ENCODE measurements around the gene BORCS5. TPM values are rescaled to one million over a fixed set of nuclear protein-coding genes. Genes with fewer than 3 reads are reported as not detected.
A peak's percentile ranks its signal among the peaks of the same experiment; 100 is the strongest.

BORCS5 gene
- total RNA-seq, 1 experiment from 2014 or later: 25.7 TPM

GRCh38 chr12:12441843-12442461, 85.1 kb downstream of the BORCS5 start:
- POLR2A ChIA-PET: interaction anchor here (0.6 to 0.9 kb wide), 2 partner anchors 15 to 38 kb away, joined by 3 read pairs; no protein-coding TSS in a partner anchor
- no peaks in the 10 kb centered on the region for H3K27me3 Mint-ChIP-seq (ENCODE audit: insufficient read depth, unreplicated experiment)
- no peak for TF ChIP-seq CTCF (IDR thresholded peaks at IDR 0.05; ENCODE audit: insufficient read depth in 1 of 2, low read depth in 1 of 2, low read length in 1 of 2, severe bottlenecking in 1 of 2, unreplicated experiment in 1 of 2)
- no peaks in the 10 kb centered on the region for H3K36me3 ChIP-seq (ENCODE audit: control insufficient read depth, insufficient read depth, low read length)
- no peak overlapping the region for H3K4me3 Mint-ChIP-seq (ENCODE audit: unreplicated experiment)
- CTCF ChIA-PET: no interaction called here
- DNase-seq: no peak
- BruUV-seq (replicated peaks): no TSS peak
- H3K36me3 Mint-ChIP-seq (ENCODE audit: insufficient read depth, unreplicated experiment): peaks cover 8% of the 10 kb centered on the region
- intact Hi-C loops (cut with micrococcal nuclease; ENCODE audit: unreplicated experiment): no loop called here
- peak overlapping the region; percentile 19 for H3K27ac Mint-ChIP-seq (ENCODE audit: unreplicated experiment)
- peaks cover 18% of the 10 kb centered on the region for H3K4me1 ChIP-seq
- H3K4me3 ChIP-seq (ENCODE audit: low read depth, low read length): no peak overlapping the region
- no peaks in the 10 kb centered on the region for H3K9me3 Mint-ChIP-seq (ENCODE audit: unreplicated experiment)
- peaks cover 33% of the 10 kb centered on the region for H3K4me1 Mint-ChIP-seq (ENCODE audit: low read depth, unreplicated experiment)
- H3K9me3 ChIP-seq: no peaks in the 10 kb centered on the region
- H3K27me3 ChIP-seq (replicated peaks; ENCODE audit: control insufficient read depth, insufficient read depth, low read length): no peaks in the 10 kb centered on the region

- H3K4me1 Mint-ChIP-seq (ENCODE audit: low read depth, unreplicated experiment): peaks cover 38% of the 10 kb centered on the region
- Histone ChIP-seq H3K27me3 (replicated peaks; ENCODE audit: control insufficient read depth, insufficient read depth, low read length) (no peaks in the 10 kb centered on the region), H3K9me3 (no peaks in the 10 kb centered on the region), H3K36me3 (ENCODE audit: control insufficient read depth, insufficient read depth, low read length) (no peaks in the 10 kb centered on the region), H3K4me3 (ENCODE audit: low read depth, low read length) (no peak overlapping the region), H3K4me1 (peaks cover 18% of the 10 kb centered on the region)
- ChIA-PET CTCF (interaction anchor here (0.6 to 1.0 kb wide), 2 partner anchors 33 to 66 kb away, joined by 3 read pairs; no protein-coding TSS in a partner anchor), POLR2A (interaction anchor here (0.9 kb wide), 1 partner anchor 39 kb away, joined by 3 read pairs; no protein-coding TSS in a partner anchor)
- no peak for DNase-seq
- H3K27me3 Mint-ChIP-seq (ENCODE audit: insufficient read depth, unreplicated experiment): no peaks in the 10 kb centered on the region
- TF ChIP-seq CTCF (IDR thresholded peaks at IDR 0.05; ENCODE audit: insufficient read depth in 1 of 2, low read depth in 1 of 2, low read length in 1 of 2, severe bottlenecking in 1 of 2, unreplicated experiment in 1 of 2): no peak
- no peak overlapping the region for H3K27ac Mint-ChIP-seq (ENCODE audit: unreplicated experiment)
- H3K4me3 Mint-ChIP-seq (ENCODE audit: unreplicated experiment): no peak overlapping the region
- intact Hi-C loops (cut with micrococcal nuclease; ENCODE audit: unreplicated experiment): no loop called here
- peaks cover 1% of the 10 kb centered on the region for H3K36me3 Mint-ChIP-seq (ENCODE audit: insufficient read depth, unreplicated experiment)
- H3K9me3 Mint-ChIP-seq (ENCODE audit: unreplicated experiment): no peaks in the 10 kb centered on the region
- no TSS peak for BruUV-seq (replicated peaks)
Measured at GRCh38 chr12:12442548-12443071, 85.7 kb downstream of the BORCS5 start.

- H3K4me3 ChIP-seq (ENCODE audit: low read depth, low read length): no peak overlapping the region
- Mint-ChIP-seq H3K4me1 (ENCODE audit: low read depth, unreplicated experiment) (peaks cover 38% of the 10 kb centered on the region), H3K27me3 (ENCODE audit: insufficient read depth, unreplicated experiment) (no peaks in the 10 kb centered on the region), H3K9me3 (ENCODE audit: unreplicated experiment) (no peaks in the 10 kb centered on the region), H3K4me3 (ENCODE audit: unreplicated experiment) (no peak overlapping the region), H3K27ac (ENCODE audit: unreplicated experiment) (no peak overlapping the region), H3K36me3 (ENCODE audit: insufficient read depth, unreplicated experiment) (no peaks in the 10 kb centered on the region)
- intact Hi-C loops (cut with micrococcal nuclease; ENCODE audit: unreplicated experiment): no loop called here
- DNase-seq: no peak
- TF ChIP-seq CTCF (IDR thresholded peaks at IDR 0.05; ENCODE audit: insufficient read depth in 1 of 2, low read depth in 1 of 2, low read length in 1 of 2, severe bottlenecking in 1 of 2, unreplicated experiment in 1 of 2): no peak
- POLR2A ChIA-PET: no interaction called here
- no peaks in the 10 kb centered on the region for H3K36me3 ChIP-seq (ENCODE audit: control insufficient read depth, insufficient read depth, low read length)
- H3K4me1 ChIP-seq: peaks cover 18% of the 10 kb centered on the region
- no peaks in the 10 kb centered on the region for H3K27me3 ChIP-seq (replicated peaks; ENCODE audit: control insufficient read depth, insufficient read depth, low read length)
- CTCF ChIA-PET: interaction anchor here (0.6 to 1.0 kb wide), 2 partner anchors 32 to 67 kb away, joined by 3 read pairs; no protein-coding TSS in a partner anchor
- no peaks in the 10 kb centered on the region for H3K9me3 ChIP-seq
- BruUV-seq (replicated peaks): no TSS peak
Measured at GRCh38 chr12:12443431-12443878, 86.6 kb downstream of the BORCS5 start.

All from Caco-2 (cell line).